ENCODE results near the gene SFT2D3.

Gene SFT2D3

GRCh38 chr2:127702395-127703009, 1.2 kb downstream of the SFT2D3 start:
- no peak for TF ChIP-seq GATA2 (IDR thresholded peaks at IDR 0.05; ENCODE audit: low read depth, low read length)
- no peak for TF ChIP-seq GATA3 (IDR thresholded peaks at IDR 0.05; ENCODE audit: low read depth, low read length)

GRCh38 chr2:127703282-127703681, 2.0 kb downstream of the SFT2D3 start:
- no peak for TF ChIP-seq GATA2 (IDR thresholded peaks at IDR 0.05; ENCODE audit: low read depth, low read length)

- no peak for TF ChIP-seq GATA2 (IDR thresholded peaks at IDR 0.05; ENCODE audit: low read depth, low read length)
- TF ChIP-seq GATA3 (IDR thresholded peaks at IDR 0.05; ENCODE audit: low read depth, low read length): no peak
Measured at GRCh38 chr2:127704641-127705390, 3.5 kb downstream of the SFT2D3 start.

- TF ChIP-seq GATA2 (IDR thresholded peaks at IDR 0.05; ENCODE audit: low read depth, low read length): no peak
Measured at GRCh38 chr2:127705391-127706065, 4.2 kb downstream of the SFT2D3 start.

DNA sequence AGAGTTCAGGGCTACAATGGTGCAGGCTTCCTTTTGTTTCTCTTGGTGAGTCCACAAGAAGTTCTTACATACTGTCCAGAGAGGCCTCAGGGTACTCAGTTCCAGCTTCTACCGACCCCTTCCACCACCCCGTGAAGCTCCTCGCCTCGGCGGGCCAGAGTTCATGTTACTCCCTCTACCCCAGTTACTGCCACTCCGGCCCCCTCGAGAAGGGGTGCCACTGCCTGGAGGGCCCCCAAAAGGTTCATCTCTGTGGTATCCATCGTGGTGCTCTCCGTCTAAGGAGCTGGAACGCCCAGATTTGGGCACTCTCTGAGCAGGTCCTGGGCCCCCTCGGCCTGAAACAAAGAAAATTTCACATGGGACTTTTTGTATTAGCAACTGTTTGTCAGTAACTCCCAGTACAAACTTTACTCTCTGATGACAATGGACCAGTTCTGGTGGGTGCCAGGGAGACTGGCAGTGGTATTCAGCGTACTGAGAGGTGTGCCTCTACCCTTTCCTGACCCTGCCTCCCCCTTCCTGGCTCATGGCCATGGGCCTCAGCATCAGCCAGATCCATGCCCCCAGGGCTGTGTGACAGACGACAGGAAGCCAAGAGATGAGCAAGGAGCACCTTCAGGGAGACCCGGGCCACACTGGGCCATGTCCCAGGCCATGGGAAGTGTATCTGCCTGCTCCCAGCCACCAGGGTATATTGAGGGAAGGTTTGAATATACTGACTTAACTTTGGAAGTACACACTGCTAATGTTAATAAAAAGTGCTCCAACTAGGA, 5.1 kb downstream of the SFT2D3 start:
- TF ChIP-seq GATA3 (IDR thresholded peaks at IDR 0.05; ENCODE audit: low read depth, low read length) (no peak), GATA2 (IDR thresholded peaks at IDR 0.05; ENCODE audit: low read depth, low read length) (no peak)

DNA sequence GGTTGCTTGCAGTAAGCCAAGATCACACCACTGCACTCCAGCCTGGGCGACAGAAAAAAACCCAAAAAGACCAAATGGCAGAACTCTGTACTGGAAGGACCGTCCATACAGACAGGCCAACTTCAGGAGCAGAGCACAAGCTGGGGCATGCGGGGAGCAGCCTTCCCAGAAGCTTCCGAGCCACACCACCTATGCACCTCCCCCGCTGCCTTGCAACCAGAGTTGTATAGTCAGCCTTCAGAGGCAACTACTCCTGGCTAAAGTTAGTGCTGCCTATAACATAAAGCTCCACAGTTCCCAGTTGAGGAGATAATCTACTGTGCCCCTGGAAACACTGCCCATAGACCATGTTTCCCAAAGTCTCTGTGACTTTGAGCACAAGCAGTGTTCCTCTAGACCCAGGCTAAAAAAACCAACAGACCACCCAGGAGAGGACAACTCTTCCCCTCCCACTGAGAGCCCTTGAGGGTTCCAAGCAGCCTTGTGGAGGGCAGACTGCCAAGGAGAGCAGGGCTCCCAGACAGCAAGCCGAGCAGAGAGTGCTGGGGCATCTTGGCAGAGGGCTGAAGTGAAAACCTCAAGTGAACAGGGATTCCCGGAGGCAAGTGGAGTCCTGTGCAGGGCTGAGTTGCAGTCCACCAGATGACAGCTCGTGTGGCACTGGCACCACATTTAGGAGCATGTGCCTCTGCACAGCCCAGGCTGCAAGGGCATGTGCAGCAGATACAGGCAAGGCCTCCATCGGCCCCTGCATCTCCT, 6.8 kb downstream of the SFT2D3 start:
- no peak for TF ChIP-seq GATA3 (IDR thresholded peaks at IDR 0.05; ENCODE audit: low read depth, low read length)
- no peak for TF ChIP-seq GATA2 (IDR thresholded peaks at IDR 0.05; ENCODE audit: low read depth, low read length)

DNA sequence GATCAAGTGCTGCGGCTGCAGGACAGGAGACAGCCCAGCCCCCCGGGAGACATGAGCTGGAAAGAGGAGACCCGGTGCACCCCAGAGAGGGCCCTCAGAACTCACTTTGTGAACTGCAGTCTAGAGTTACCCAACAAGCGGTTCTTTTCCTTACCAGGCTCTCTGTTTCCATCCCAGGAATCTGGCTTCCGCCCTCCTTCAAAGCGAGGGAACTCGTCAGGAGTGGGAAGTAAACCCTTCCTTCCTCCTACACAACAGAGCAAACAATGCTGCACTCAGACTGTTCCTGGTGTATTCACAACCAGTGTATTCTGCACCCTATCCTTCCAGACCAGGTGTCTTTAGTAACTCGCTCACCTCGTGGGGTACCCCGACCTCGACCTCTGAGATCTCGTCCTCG, 8.0 kb downstream of the SFT2D3 start:
- no peak for TF ChIP-seq GATA3 (IDR thresholded peaks at IDR 0.05; ENCODE audit: low read depth, low read length)
- TF ChIP-seq GATA2 (IDR thresholded peaks at IDR 0.05; ENCODE audit: low read depth, low read length): no peak

- no peak for TF ChIP-seq GATA3 (IDR thresholded peaks at IDR 0.05; ENCODE audit: low read depth, low read length)
- TF ChIP-seq GATA2 (IDR thresholded peaks at IDR 0.05; ENCODE audit: low read depth, low read length): no peak
Measured at GRCh38 chr2:127712999-127713398, 11.7 kb downstream of the SFT2D3 start.

- TF ChIP-seq GATA3 (IDR thresholded peaks at IDR 0.05; ENCODE audit: low read depth, low read length) (no peak), GATA2 (IDR thresholded peaks at IDR 0.05; ENCODE audit: low read depth, low read length) (no peak)
Measured at GRCh38 chr2:127713562-127713961, 12.3 kb downstream of the SFT2D3 start.

DNA sequence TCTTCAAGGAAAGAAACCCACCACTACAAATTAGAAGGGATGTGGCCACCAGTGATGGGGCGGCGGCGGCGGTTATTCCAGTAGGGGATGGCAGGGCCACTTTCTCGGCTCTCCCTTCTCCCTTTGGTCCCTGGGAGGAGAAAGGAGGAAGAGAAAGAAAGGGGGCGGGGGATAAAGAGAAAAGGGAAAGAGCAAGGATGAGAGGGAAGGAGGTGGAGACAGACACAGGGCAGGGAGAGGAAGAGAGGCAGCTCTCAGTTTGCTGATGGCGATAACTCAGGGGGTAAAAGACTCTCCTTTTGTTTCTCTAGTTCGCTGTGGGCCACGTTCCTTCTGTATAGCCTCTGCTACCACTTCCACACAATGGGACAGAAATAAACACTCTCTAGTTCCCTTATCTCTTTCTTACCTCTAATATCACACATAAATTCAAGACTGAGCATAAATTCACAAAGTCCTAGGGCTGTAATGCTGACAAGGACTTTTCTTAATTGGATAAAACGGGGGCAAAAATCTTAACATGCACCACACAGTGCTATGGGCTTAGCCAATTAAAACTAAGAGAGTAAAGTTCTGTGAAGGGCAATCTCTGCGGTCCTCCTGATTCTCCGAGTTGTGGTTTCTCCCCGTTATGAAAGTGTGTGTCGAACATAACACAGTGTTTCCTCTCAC, 14.6 kb downstream of the SFT2D3 start:
- TF ChIP-seq GATA3 (IDR thresholded peaks at IDR 0.05; ENCODE audit: low read depth, low read length) (no peak), GATA2 (IDR thresholded peaks at IDR 0.05; ENCODE audit: low read depth, low read length) (no peak)

GRCh38 chr2:127718271-127718670, 17.0 kb downstream of the SFT2D3 start:
- TF ChIP-seq GATA3 (IDR thresholded peaks at IDR 0.05; ENCODE audit: low read depth, low read length): no peak
- no peak for TF ChIP-seq GATA2 (IDR thresholded peaks at IDR 0.05; ENCODE audit: low read depth, low read length)

DNA sequence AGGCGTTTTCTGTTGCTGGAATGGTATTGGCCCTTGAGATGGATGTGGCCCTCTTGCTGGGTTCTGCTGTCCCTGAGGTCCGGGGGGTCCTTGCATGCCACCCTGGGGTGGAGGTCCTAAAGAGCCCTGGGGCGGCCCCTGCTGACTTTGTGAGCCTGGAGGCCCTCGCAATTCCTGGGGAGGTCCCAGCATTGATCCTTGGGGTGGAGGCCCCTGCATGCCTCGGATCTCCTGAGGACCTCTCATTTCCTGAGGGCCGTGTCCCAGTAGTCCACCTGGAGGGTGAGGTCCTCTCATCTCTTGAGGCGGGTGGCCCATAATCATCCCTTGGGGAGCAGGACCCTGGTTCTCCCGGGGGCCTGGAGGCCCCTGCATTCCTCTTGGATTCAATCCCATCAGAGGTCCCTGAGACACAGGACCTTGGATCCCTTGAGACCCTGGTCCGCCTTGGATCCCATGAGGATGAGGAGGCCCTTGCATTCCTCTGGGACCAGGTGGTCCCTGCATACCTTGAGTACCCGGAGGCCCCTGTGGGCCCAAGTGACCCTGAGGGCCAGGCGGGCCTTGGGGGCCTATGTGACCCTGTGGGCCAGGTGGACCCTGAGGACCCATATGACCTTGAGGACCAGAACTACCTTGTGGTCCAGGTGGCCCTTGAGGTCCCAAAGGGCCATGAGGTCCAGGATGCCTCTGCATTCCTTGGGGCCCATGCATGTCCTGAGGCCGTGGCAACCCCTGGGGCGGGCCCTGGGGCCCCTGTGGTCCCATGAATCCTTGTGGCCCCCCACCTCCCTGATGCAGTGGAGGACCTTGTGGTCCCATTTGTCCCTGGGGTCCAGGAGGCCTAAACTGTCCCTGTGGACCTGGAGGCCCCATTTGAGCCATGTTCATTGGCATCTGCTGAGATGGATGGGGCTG, 18.3 kb downstream of the SFT2D3 start:
- TF ChIP-seq GATA3 (IDR thresholded peaks at IDR 0.05; ENCODE audit: low read depth, low read length): no peak
- TF ChIP-seq GATA2 (IDR thresholded peaks at IDR 0.05; ENCODE audit: low read depth, low read length): no peak
